ENCODE data around the gene TUBB2B. TPM values are rescaled to one million over a fixed set of nuclear protein-coding genes. Genes with fewer than 3 reads are reported as not detected.

The TUBB2B gene
- polyA plus RNA-seq, 1 donor from 2014 or later, result 3,172 TPM

DNA sequence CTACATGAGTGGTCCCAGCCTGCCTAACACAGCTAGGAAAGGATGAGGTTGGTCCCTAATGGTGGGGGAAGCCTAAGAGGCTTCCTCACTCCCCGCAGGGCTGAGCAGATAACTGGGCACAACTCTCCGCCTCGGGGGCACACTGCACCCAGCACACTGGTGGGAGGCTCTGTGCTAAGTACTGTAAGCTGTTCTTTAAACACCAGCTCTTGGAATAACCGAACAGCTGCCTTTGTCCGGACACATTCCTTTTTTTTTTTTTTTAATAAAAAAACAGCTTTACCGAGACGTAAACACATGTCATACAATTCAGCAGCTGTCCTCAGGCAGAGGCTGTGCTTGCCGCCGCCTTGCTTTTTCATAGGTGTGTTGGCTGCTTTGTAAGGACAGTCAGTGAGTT, 38.2 kb upstream of the TUBB2B start:
- Histone ChIP-seq H3K36me3 (ENCODE audit: insufficient read depth, low read length) (peaks cover 3% of the 10 kb centered on the region), H3K27me3 (ENCODE audit: insufficient read depth, low read depth, low read length) (no peaks in the 10 kb centered on the region), H3F3A (ENCODE audit: insufficient read depth, low read length, poor library complexity, severe bottlenecking) (no peaks in the 10 kb centered on the region), H3K9me3 (ENCODE audit: low read length) (no peaks in the 10 kb centered on the region), H3K4me3 (ENCODE audit: low read length) (no peak overlapping the region), H3K9ac (ENCODE audit: low read length) (no peak overlapping the region), H2AFZ (ENCODE audit: low read depth, low read length) (no peak overlapping the region), H3K9me2 (ENCODE audit: insufficient read depth, low read length) (no peaks in the 10 kb centered on the region), H3K79me2 (replicated peaks; ENCODE audit: insufficient read depth, low read length) (peaks cover 24% of the 10 kb centered on the region), H4K20me1 (ENCODE audit: insufficient read depth) (no peaks in the 10 kb centered on the region), H3K27ac (ENCODE audit: low read length) (no peak overlapping the region), H3K4me2 (ENCODE audit: low read length) (no peak overlapping the region)
- TF ChIP-seq, protein P1, sequence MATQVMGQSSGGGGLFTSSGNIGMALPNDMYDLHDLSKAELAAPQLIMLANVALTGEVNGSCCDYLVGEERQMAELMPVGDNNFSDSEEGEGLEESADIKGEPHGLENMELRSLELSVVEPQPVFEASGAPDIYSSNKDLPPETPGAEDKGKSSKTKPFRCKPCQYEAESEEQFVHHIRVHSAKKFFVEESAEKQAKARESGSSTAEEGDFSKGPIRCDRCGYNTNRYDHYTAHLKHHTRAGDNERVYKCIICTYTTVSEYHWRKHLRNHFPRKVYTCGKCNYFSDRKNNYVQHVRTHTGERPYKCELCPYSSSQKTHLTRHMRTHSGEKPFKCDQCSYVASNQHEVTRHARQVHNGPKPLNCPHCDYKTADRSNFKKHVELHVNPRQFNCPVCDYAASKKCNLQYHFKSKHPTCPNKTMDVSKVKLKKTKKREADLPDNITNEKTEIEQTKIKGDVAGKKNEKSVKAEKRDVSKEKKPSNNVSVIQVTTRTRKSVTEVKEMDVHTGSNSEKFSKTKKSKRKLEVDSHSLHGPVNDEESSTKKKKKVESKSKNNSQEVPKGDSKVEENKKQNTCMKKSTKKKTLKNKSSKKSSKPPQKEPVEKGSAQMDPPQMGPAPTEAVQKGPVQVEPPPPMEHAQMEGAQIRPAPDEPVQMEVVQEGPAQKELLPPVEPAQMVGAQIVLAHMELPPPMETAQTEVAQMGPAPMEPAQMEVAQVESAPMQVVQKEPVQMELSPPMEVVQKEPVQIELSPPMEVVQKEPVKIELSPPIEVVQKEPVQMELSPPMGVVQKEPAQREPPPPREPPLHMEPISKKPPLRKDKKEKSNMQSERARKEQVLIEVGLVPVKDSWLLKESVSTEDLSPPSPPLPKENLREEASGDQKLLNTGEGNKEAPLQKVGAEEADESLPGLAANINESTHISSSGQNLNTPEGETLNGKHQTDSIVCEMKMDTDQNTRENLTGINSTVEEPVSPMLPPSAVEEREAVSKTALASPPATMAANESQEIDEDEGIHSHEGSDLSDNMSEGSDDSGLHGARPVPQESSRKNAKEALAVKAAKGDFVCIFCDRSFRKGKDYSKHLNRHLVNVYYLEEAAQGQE (IDR thresholded peaks at IDR 0.05; ENCODE audit: borderline replicate concordance), result no peak
- TF ChIP-seq EP300 (conservative IDR thresholded peaks at IDR 0.05; ENCODE audit: poor library complexity, severe bottlenecking), result no peak
- no peak for TF ChIP-seq TAF1 (IDR thresholded peaks at IDR 0.05; ENCODE audit: low read depth)
- TF ChIP-seq EZH2 (IDR thresholded peaks at IDR 0.05; ENCODE audit: borderline replicate concordance, insufficient read depth, low read length, poor library complexity, severe bottlenecking), result no peak
- no peak for TF ChIP-seq MXI1 (conservative IDR thresholded peaks at IDR 0.05; ENCODE audit: poor library complexity, severe bottlenecking)
- no peak for TF ChIP-seq SMC3 (conservative IDR thresholded peaks at IDR 0.05; ENCODE audit: poor library complexity)
- TF ChIP-seq RAD21 (conservative IDR thresholded peaks at IDR 0.05), result no peak
- TF ChIP-seq POLR2AphosphoS5 (IDR thresholded peaks at IDR 0.05), result no peak
- TF ChIP-seq CTCF (IDR thresholded peaks at IDR 0.05; ENCODE audit: poor library complexity, severe bottlenecking), result no peak

GRCh38 chr6:3264356-3264755, 36.9 kb upstream of the TUBB2B start:
- no peaks in the 10 kb centered on the region for H3K9me3 ChIP-seq (ENCODE audit: low read length)
- no peaks in the 10 kb centered on the region for H3K9me2 ChIP-seq (ENCODE audit: insufficient read depth, low read length)
- H3K27ac ChIP-seq (ENCODE audit: low read length), result no peak overlapping the region
- no peak overlapping the region for H3K4me3 ChIP-seq (ENCODE audit: low read length)
- no peaks in the 10 kb centered on the region for H3K36me3 ChIP-seq (ENCODE audit: insufficient read depth, low read length)
- H4K20me1 ChIP-seq (ENCODE audit: insufficient read depth), result no peaks in the 10 kb centered on the region
- no peaks in the 10 kb centered on the region for H3F3A ChIP-seq (ENCODE audit: insufficient read depth, low read length, poor library complexity, severe bottlenecking)
- no peak overlapping the region for H2AFZ ChIP-seq (ENCODE audit: low read depth, low read length)
- H3K9ac ChIP-seq (ENCODE audit: low read length), result no peak overlapping the region
- no peak overlapping the region for H3K4me2 ChIP-seq (ENCODE audit: low read length)
- no peaks in the 10 kb centered on the region for H3K27me3 ChIP-seq (ENCODE audit: insufficient read depth, low read depth, low read length)
- H3K79me2 ChIP-seq (replicated peaks; ENCODE audit: insufficient read depth, low read length), result peaks cover 32% of the 10 kb centered on the region
- no peak for TF ChIP-seq SMC3 (conservative IDR thresholded peaks at IDR 0.05; ENCODE audit: poor library complexity)
- no peak for TF ChIP-seq POLR2AphosphoS5 (IDR thresholded peaks at IDR 0.05)
- TF ChIP-seq RAD21 (conservative IDR thresholded peaks at IDR 0.05), result no peak

DNA sequence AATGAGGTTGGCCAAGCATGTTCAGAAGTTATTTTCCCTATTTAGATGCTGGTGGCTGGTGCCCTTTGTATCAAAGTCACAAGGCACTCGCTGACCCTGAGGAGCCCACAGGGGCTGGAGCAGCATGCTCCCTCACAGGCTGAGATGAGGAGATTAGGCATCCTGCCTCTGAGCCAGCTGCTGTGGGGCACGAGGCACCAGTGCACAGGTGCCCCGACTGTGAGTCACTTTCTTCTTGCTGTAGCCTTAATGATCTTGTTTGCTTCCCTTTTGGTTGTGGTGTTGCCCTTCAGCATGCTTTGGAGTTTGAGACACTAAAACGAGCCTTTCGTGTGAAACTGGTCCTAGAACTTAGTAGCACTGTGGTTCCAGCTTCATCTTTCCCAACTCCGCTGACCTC, 35.6 kb upstream of the TUBB2B start:
- H3K9me2 ChIP-seq (ENCODE audit: insufficient read depth, low read length), result no peaks in the 10 kb centered on the region
- H3K9me3 ChIP-seq (ENCODE audit: low read length), result no peaks in the 10 kb centered on the region
- H3F3A ChIP-seq (ENCODE audit: insufficient read depth, low read length, poor library complexity, severe bottlenecking), result no peaks in the 10 kb centered on the region
- no peak overlapping the region for H3K4me3 ChIP-seq (ENCODE audit: low read length)
- TF ChIP-seq SMC3 (conservative IDR thresholded peaks at IDR 0.05; ENCODE audit: poor library complexity), result no peak
- peaks cover 37% of the 10 kb centered on the region for H3K79me2 ChIP-seq (replicated peaks; ENCODE audit: insufficient read depth, low read length)
- no peaks in the 10 kb centered on the region for H3K36me3 ChIP-seq (ENCODE audit: insufficient read depth, low read length)
- no peak overlapping the region for H3K4me2 ChIP-seq (ENCODE audit: low read length)
- no peaks in the 10 kb centered on the region for H4K20me1 ChIP-seq (ENCODE audit: insufficient read depth)
- H3K9ac ChIP-seq (ENCODE audit: low read length), result no peak overlapping the region
- H2AFZ ChIP-seq (ENCODE audit: low read depth, low read length), result no peak overlapping the region
- no peaks in the 10 kb centered on the region for H3K27me3 ChIP-seq (ENCODE audit: insufficient read depth, low read depth, low read length)
- H3K27ac ChIP-seq (ENCODE audit: low read length), result no peak overlapping the region
